Mesothelial cell of epicardium (in vitro differentiated cells): ENCODE measurements around the gene PACS2. TPM values are rescaled to one million over a fixed set of nuclear protein-coding genes. Genes with fewer than 3 reads are reported as not detected.

ENCODE experiments used
- DNase-seq, 2 experiments: peaks; one replicate each; pipeline ENCODE4 v3.0.0; 2021; ENCODE audit warnings: low spot score in 2 of 2; ENCODE audit not compliant: unreplicated experiment in 2 of 2
- H3K27ac Mint-ChIP-seq: 2 replicates; pipeline ENCODE4 v1.8.0; 2021; ENCODE audit warnings: mixed read lengths
- H3K27me3 Mint-ChIP-seq: 2 replicates; pipeline ENCODE4 v1.8.0; 2021; ENCODE audit warnings: low read depth, mixed read lengths
- H3K36me3 Mint-ChIP-seq: 2 replicates; pipeline ENCODE4 v1.8.0; 2021; ENCODE audit warnings: mixed read lengths
- H3K4me1 Mint-ChIP-seq: 2 replicates; pipeline ENCODE4 v1.8.0; 2021; ENCODE audit warnings: mixed read lengths
- H3K4me3 Mint-ChIP-seq: 2 replicates; pipeline ENCODE4 v1.8.0; 2021; ENCODE audit warnings: mild to moderate bottlenecking, moderate library complexity, mixed read lengths
- H3K9me3 Mint-ChIP-seq: 2 replicates; pipeline ENCODE4 v1.8.0; 2021; ENCODE audit warnings: mixed read lengths
- CTCF ChIP-seq: fragments of 200-600 bp; sonication (generic); IDR thresholded peaks from one replicate; pipeline ENCODE4 v1.5.0; 2021; ENCODE audit warnings: antibody characterized with exemption; ENCODE audit not compliant: unreplicated experiment
- total RNA-seq: library from RNA; stranded (reverse); gene quantifications from 3 replicates; pipeline ENCODE4 v1.2.1, GENCODE V29; 2021

The PACS2 gene
- total RNA-seq, 1 donor from 2014 or later: 147 TPM

- no peak for DNase-seq
- Mint-ChIP-seq H3K27me3 (no peaks in the 10 kb centered on the region), H3K36me3 (peaks cover 12% of the 10 kb centered on the region), H3K9me3 (peaks cover 16% of the 10 kb centered on the region), H3K4me3 (no peak overlapping the region), H3K27ac (no peak overlapping the region), H3K4me1 (no peaks in the 10 kb centered on the region)
- no peak for TF ChIP-seq CTCF
These were observed 31.6 kb downstream of the PACS2 start for GRCh38 chr14:105346200-105346533.

GRCh38 chr14:105346876-105347586 lies 32.5 kb downstream of the PACS2 start:
- H3K9me3 Mint-ChIP-seq: peaks cover 16% of the 10 kb centered on the region
- peaks cover under 1% of the 10 kb centered on the region for H3K4me1 Mint-ChIP-seq
- peaks cover 12% of the 10 kb centered on the region for H3K36me3 Mint-ChIP-seq
- no peaks in the 10 kb centered on the region for H3K27me3 Mint-ChIP-seq
- DNase-seq: no peak
- no peak for TF ChIP-seq CTCF
- no peak overlapping the region for H3K27ac Mint-ChIP-seq
- H3K4me3 Mint-ChIP-seq: no peak overlapping the region

GRCh38 chr14:105347587-105347968 lies 33.0 kb downstream of the PACS2 start:
- no peak for TF ChIP-seq CTCF
- Mint-ChIP-seq H3K27me3 (no peaks in the 10 kb centered on the region), H3K4me1 (peaks cover 2% of the 10 kb centered on the region), H3K4me3 (no peak overlapping the region), H3K9me3 (peaks cover 16% of the 10 kb centered on the region), H3K36me3 (peaks cover 12% of the 10 kb centered on the region), H3K27ac (no peak overlapping the region)
- DNase-seq: no peak

- H3K27me3 Mint-ChIP-seq: no peaks in the 10 kb centered on the region
- no peak overlapping the region for H3K4me3 Mint-ChIP-seq
- H3K36me3 Mint-ChIP-seq: peaks cover 7% of the 10 kb centered on the region
- peaks cover 11% of the 10 kb centered on the region for H3K9me3 Mint-ChIP-seq
- DNase-seq: no peak
- TF ChIP-seq CTCF: no peak
- H3K27ac Mint-ChIP-seq: no peak overlapping the region
- peaks cover 2% of the 10 kb centered on the region for H3K4me1 Mint-ChIP-seq
These were observed 33.8 kb downstream of the PACS2 start for GRCh38 chr14:105348169-105348944.

GRCh38 chr14:105348945-105349699 lies 34.6 kb downstream of the PACS2 start:
- no peak for TF ChIP-seq CTCF
- no peak overlapping the region for H3K27ac Mint-ChIP-seq
- H3K4me1 Mint-ChIP-seq: peaks cover 2% of the 10 kb centered on the region
- peaks cover 11% of the 10 kb centered on the region for H3K9me3 Mint-ChIP-seq
- H3K27me3 Mint-ChIP-seq: no peaks in the 10 kb centered on the region
- no peak for DNase-seq
- H3K4me3 Mint-ChIP-seq: no peak overlapping the region
- H3K36me3 Mint-ChIP-seq: peaks cover 6% of the 10 kb centered on the region
